Skin epidermis (tissue), 12 donors: ENCODE measurements around the gene CALHM6.

Experiments used
- H3K27ac ChIP-seq, 21 experiments: fragments of 200-600 bp; sonication (generic) in 11 of 21; one replicate each; pipeline ENCODE4 v1.5.0; 2020; ENCODE audit warnings: mild to moderate bottlenecking in 3 of 21, inconsistent platforms in 2 of 21, moderate library complexity in 2 of 21
- H3K4me3 ChIP-seq, 7 experiments: fragments of 200-600 bp; sonication (generic) in 2 of 7; one replicate each; pipeline ENCODE4 v1.5.0; 2020; ENCODE audit warnings: inconsistent platforms in 2 of 7, mild to moderate bottlenecking in 2 of 7, moderate library complexity in 1 of 7

Gene CALHM6

DNA sequence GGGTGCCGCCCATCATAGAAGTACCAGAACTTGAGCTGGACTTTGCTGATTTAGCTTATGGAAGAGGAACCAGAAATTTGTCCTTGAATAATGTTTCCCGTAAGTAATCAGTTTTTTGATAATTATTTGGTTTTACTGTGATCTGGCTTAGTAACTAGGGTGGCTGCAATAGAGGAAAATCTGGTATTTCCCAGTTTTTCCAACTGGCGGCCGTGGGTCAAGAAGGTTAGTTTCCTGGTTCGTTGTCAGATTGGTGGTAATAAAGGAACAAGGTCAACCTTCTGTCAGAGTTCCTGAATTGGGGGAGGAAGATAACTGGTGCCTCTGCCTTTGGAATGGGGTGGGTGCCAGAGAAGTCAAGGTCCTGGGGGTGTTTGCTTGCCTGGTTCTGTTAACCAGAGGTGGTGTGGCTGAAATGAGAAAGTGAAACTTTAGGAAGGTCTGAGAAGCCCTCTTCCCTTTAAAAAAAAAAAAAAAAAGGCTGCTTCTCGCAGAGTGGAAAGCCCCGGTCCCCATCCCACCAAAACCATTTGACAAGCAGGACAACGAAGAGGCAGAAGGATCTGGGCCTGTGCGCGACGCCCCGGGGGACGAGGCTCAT lies at the start of gene CALHM6:
Gene CALHM6 (plus strand): TSS at position 45 of the 601 bp plus-strand sequence. CDS start 555 bp downstream, at position 600.
- peak within 1 kb of the TSS in 17 of 21 experiments; percentile 1 to 77 (median 41) for H3K27ac ChIP-seq
- peak within 1 kb of the TSS; percentile 31 to 43 (median 40) for H3K4me3 ChIP-seq

DNA sequence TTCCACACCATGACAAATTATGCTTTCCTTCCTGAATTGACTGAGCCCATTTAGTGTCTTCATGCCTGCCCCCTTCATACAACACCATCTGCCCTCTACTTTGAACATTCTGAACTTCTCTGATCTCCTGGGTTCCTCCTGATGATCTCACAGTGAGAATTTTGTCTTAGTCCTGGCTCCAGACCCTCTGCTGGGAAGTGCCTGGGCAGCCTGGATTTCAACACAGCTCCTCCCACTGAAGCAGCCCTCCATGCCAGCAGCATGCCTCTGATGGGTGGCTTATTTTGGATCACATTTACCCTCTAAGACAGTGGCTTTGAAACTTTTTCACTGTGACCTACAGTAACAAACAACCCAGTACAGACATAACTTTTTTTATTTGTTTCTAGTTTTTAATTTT lies 48.9 kb upstream of the CALHM6 start:
- Histone ChIP-seq H3K4me3 (no peak overlapping the region), H3K27ac (peak overlapping the region in 9 of 21 experiments; percentile 1 to 59 (median 18))

DNA sequence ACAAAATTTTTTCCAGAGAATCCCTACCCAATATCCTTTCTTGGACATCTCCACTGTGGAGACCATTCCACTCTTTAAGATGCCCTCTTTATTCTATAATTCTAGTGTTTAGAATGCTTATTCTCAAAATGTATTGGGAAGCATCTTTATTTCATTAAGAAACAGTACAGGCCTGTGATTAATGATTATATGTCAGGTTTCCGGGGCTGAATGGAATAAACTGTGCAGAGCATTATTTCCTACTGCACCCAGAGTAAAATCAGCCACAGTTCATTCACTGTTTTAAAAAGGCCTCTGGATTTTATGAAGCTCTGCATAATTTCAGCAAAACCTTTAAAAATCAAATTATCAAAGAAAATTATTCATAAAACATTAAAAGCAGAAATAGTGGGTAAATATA lies 47.8 kb upstream of the CALHM6 start:
- H3K27ac ChIP-seq = no peak overlapping the region
- no peak overlapping the region for H3K4me3 ChIP-seq

DNA sequence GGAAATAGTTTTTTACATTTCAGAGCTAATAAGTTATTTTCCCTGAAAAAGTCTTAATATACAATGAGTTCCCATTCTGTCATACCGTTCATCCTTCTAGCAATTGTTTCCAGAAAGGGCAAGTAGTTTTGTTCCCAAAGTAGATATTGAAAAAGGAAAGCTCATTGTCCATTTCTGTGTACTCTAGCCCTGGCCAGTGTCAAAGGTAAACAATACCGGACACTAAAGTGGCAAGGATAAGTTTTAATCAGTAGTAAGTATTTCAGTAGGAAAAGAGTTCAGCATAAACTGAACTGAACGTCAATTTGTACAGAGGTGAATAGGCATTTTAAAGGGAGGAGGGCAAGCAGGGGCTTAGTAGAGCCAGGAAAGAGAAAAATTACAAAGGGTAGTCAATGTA lies 43.5 kb upstream of the CALHM6 start:
- Histone ChIP-seq H3K27ac (no peak overlapping the region), H3K4me3 (no peak overlapping the region)

DNA sequence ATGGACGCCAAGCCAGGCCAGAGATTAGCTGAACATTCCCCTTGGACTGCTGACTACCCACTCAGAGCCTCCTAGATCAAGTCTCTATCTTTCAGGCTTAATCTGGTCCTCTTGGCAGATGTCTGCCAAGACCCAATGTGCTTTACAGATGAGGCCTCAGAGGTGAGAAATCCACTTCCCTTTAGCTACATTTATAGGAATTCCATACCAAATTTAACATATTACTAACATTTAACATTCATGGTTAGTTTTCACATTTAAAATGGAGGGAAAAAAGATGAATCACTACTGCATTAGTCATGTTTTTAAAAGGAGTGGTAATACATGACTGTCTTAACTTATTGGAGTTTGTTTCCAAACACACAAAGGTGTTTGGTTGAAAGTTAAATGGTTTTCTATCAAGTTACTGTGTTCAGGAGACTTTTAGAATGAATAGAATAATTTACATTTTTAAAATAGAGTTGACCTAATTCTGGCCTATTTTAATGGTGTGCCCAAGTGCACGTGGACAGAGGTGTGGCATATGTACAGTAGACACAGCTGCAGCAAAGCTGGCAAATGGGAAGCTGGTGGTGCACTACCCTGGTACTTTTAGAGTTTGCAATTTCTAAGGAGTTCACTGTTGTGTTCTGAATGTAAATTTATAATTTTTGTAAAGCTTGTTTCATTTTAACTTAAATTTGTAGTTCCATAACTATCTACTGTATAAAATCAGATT lies 41.9 kb upstream of the CALHM6 start:
- Histone ChIP-seq H3K27ac (peak overlapping the region in 1 of 21 experiments; percentile 18), H3K4me3 (no peak overlapping the region)

DNA sequence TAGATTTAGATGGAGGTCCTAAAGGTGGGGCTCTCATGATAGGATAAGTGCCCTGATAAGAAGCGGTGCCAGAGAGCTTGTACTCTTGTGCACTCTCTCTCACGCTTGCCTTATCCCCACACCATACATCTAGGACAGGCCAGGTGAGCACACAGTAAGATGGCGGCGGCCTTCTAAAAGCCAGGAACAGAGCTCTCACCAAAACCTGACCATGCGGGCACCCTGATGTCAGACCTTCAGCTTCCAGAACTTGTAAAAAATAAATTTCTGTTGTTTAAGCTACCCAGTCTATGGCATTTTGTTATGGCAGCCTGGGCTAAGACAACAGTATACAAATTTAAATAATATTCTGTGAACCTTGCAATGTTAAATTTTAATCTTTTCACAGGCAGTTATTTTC lies 40.8 kb upstream of the CALHM6 start:
- H3K27ac ChIP-seq = no peak overlapping the region

DNA sequence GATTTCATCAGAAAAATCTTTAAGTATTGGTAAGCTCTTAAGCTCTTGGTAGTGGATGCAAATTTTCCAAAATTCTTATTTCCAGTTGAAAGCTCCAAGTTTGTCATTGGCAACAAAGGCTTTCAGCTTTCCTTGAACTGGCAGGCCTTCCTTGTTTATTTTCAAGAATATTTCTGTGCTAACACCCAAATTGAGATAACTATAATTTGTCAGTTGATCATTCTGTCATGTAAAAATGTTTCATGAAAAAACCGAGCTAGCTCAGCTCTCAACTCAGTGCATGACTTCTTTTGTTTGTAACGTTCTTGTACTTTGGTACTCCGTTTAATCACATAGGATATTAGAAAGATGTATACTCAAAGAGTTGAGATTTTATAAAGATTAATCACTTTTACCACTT lies 38.9 kb upstream of the CALHM6 start:
- H3K27ac ChIP-seq = no peak overlapping the region
- H3K4me3 ChIP-seq = no peak overlapping the region

More for the DNA sequence above, 40.8 kb upstream of the CALHM6 start:
- H3K4me3 ChIP-seq = no peak overlapping the region

DNA sequence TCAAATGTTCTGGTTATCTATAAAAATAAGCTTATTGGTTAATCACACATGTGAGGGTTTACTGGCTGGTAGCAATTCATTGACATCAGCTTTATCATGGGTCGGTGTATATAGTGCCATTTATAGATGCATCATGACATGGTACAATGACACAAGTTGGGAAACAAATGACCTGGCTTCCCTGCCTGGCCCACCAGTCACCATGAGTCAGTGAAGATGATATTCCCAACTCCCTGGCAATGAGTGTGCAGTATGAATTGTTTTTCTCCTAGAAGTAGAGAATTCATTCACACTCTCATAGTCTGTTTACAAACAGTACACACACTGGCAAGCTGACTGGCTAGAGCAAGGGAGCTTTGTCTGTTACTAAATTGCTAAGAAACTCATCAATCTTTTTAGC lies 37.2 kb upstream of the CALHM6 start:
- Histone ChIP-seq H3K27ac (no peak overlapping the region), H3K4me3 (no peak overlapping the region)

DNA sequence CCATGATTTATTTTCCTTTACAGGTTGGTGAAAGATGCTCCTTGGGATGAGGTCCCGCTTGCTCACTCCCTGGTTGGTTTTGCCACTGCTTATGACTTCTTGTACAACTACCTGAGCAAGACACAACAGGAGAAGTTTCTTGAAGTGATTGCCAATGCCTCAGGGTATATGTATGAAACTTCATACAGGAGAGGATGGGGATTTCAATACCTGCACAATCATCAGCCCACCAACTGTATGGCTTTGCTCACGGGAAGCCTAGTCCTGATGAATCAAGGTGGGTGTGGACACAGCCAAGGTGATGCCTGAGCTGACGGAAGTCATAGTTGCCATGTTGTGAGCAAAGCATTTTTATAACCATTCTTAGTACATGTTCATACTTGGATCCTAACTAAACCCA lies 34.6 kb upstream of the CALHM6 start:
- no peak overlapping the region for H3K27ac ChIP-seq

DNA sequence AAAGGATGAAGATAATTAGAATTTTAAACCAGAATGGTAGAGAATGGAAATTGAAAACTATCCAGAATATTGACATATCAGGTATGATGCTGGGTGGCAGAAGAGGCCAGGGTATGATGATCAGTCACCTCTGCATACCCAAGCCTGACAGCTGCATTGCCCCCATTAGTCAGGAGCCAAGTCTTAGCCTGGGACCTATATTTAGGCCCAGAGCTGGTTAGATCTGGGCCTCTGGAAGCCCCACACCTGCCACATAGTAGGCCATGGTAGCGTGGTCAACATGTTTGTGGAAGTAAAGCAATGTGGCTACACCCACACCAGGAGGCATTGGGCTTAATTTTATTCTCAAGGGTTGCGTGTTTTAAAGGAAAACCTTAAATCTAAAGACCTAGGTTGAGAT lies 32.1 kb upstream of the CALHM6 start:
- H3K4me3 ChIP-seq = no peak overlapping the region

More for the DNA sequence above, 34.6 kb upstream of the CALHM6 start:
- no peak overlapping the region for H3K4me3 ChIP-seq

DNA sequence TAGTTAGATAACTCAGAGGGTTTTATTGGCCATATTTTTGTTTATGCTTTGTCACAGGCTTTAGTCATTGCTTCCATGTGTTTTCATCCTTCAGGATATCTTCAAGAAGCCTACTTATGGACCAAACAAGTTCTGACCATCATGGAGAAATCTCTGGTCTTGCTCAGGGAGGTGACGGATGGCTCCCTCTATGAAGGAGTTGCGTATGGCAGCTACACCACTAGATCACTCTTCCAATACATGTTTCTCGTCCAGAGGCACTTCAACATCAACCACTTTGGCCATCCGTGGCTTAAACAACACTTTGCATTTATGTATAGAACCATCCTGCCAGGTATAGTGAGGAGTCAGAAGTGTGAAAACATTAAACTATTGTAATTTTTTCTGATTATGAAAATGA lies 30.3 kb upstream of the CALHM6 start:
- H3K4me3 ChIP-seq = no peak overlapping the region
- no peak overlapping the region for H3K27ac ChIP-seq

More for the DNA sequence above, 32.1 kb upstream of the CALHM6 start:
- H3K27ac ChIP-seq = no peak overlapping the region

DNA sequence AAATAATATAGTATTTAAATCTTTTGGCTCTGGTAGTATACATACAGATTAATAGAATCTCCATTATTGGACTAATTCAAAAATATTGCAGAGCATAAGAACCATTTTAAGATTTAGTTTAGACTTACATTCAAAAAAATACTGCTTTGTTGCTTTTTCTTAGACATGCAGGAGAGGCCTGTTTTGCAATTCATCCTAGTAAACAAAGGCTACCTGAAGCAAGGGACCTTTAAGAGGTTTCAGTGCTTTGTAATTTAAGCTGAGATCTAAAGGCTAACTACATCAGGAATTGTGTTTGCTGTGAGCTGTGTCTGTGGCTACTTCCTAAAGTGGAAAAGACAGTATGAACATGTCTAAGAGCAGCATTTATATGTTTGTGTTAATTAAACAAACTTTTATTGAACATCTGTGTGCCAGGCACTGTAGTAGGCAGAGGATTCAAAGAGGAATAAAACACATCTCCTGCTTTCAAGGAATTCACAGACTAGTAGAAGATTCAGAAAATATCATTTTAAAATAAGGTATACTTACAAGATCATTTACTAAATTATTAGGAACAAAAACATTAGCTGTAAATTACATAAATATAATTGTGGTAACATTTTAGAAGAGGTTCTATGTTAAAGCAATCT lies 29.1 kb upstream of the CALHM6 start:
- H3K27ac ChIP-seq = no peak overlapping the region
- no peak overlapping the region for H3K4me3 ChIP-seq

DNA sequence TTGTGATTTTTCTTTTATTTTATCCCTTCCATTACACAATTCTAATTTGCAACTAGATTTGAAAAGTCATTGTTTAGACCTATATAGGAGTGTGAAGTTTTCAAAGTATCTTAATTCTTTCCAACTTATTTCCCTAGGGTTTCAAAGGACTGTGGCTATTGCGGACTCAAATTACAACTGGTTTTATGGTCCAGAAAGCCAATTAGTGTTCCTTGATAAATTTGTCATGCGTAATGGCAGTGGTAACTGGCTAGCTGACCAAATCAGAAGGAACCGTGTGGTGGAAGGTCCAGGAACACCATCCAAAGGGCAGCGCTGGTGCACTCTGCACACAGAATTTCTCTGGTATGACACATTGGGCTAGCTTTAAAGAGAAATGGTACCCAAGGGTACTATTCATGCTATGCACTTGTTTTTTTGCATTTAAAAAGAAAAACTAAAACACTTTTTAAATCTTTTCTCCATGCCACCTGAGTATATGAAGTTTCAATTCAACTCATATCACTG lies 27.9 kb upstream of the CALHM6 start:
- H3K27ac ChIP-seq = no peak overlapping the region
- no peak overlapping the region for H3K4me3 ChIP-seq

DNA sequence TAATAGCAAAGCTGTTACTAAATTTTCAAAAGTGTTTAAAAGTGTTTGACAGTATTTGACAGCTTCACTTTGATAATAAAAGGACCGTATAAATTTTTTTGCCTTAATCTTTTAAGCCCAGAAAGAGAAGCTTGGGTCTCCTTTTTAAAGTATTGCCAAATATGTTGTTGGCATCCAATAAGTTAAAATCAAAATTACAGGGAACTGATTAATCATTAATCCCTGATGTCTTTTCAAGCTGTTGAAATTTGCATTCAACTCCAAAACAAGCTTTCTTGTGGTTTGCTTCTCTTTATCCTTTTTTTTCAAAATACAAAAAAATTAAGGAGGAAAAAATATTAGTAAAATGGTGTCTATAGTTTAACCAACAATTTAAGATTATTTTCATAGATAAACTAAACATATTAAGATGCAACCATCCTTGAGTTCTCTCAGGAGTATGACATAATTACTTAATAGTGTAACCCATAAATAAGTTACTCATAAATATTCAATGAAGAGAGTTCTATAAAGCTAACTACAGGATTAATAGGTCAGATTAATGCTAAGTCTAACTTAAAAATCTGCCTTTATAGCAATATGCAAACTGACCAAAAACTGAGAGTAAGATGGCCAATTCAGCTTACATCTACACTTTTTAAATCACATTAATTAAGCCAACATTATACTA lies 27.0 kb upstream of the CALHM6 start:
- no peak overlapping the region for H3K4me3 ChIP-seq
- H3K27ac ChIP-seq = no peak overlapping the region

DNA sequence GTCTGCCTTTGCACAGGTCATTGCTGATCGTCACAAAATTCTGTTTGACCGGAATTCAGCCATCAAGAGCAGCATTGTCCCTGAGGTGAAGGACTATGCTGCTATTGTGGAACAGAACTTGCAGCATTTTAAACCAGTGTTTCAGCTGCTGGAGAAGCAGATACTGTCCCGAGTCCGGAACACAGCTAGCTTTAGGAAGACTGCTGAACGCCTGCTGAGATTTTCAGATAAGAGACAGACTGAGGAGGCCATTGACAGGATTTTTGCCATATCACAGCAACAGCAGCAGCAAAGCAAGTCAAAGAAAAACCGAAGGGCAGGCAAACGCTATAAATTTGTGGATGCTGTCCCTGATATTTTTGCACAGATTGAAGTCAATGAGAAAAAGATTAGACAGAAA lies 24.6 kb upstream of the CALHM6 start:
- no peak overlapping the region for H3K4me3 ChIP-seq
- no peak overlapping the region for H3K27ac ChIP-seq

DNA sequence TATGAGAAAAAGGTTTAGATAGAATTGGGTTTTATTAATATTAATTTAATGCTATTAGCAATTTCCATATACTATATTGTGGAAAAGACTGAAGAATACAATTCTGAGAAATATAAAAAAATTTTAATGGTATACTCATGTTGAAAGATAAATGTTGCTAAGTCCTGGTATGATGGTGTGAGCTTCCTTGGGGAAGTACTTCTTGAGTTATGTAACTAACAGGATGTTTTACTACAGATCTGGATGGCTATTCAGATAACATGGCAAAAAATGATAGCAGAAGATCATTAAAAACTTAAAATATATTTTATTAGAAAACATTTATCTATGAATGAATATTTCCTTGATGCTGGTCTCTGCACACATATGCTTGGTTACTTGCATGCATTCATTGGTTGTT lies 23.5 kb upstream of the CALHM6 start:
- Histone ChIP-seq H3K4me3 (no peak overlapping the region), H3K27ac (no peak overlapping the region)

DNA sequence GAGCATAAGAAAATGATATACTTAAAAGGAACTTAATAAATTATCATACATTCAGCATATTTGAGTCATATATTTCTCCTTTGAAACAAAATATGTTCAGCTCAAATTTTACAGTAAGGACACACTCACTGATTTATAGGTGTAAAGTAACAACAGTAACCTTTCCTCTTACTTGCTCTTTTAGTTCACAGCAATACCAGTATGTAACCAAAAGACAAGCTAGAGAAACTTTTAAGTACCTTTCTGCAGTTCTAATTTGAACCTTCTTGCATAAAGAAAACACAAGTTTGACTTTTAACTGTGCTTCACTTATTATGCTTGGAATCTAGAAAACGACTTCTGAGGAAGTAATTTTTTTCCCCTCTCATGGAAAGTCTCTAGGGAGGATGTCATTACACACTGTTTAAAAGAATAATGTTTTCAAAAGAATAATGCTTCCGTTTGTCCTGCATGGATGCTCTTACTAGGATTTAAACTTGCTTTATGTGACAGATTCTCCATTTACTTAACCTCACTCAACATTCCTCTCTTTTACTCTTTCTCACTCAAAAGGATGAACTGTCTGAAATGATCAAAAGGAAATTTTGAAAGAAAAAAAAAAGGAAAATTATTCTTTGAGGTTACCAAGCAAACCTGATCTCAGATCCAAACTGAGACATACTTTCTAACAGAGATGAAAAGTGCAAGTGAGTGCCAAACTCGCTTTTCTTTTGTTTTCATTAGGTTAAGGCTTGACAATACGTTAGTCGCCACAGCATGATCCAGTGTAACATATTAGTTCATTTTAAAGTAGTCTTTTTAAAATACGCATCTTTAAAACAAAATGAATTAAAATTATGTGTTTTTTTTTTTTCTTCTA lies 22.4 kb upstream of the CALHM6 start:
- no peak overlapping the region for H3K4me3 ChIP-seq
- H3K27ac ChIP-seq = no peak overlapping the region

DNA sequence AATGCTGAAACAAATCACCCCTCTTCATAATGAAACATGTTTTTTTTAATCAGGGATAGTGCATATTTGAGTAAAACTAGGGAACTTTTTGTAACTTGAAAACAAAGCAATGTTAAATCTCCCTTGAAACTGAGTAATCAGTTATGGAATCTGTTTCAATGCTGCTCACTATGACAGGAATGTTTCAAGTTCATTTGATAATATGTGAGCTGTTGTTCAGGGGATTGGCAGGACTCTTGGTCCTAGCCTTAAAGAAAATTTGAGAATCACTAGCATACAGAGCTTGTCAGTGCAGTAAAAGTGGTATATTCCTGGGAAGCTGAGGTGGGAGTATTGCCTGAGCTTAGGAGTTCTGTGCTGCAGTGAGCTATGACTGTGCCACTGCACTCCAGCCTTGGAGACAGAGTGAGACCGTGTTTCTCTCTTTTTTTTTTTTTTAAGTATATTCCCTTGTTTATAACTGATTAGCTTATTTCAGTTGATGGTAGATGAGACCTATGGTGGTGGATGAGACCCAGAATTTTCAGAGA lies 21.6 kb upstream of the CALHM6 start:
- H3K4me3 ChIP-seq = no peak overlapping the region
- H3K27ac ChIP-seq = no peak overlapping the region

DNA sequence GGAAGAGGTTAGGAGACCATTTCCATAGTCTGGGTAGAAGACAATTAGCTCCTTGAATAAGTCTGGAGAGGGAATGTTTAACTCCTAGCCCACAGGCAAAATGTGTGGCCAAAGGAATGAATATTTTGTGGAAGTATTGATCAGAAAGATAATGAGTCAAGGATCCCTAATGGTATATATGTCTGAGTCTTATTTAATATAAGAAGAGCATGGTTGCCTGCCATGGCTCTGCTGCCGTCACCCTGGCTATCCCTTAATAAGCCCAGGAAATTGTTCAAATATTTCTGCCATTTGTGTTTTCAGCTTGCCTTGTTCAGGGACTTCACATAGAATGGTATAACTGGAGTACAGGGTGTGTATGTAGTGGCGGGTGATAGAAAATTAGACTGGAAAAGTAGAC lies 18.1 kb upstream of the CALHM6 start:
- H3K4me3 ChIP-seq = no peak overlapping the region
- H3K27ac ChIP-seq = no peak overlapping the region
